A549 (cell line): ENCODE measurements around the gene PSMD9. TPM values are rescaled to one million over a fixed set of nuclear protein-coding genes. Genes with fewer than 3 reads are reported as not detected.
A peak's percentile ranks its signal among the peaks of the same experiment; 100 is the strongest.

Source experiments
- ATAC-seq, 2 experiments: fragments of 200-7000 bp in 1 of 2; fragments of >200 bp in 1 of 2; cut with Nextera tagmentation in 1 of 2; cut with Tn5 transposase in 1 of 2; 3 replicates each; pipeline versions ENCODE4 v1.8.0 to v1.9.1; 2018 to 2020; ENCODE audit warnings: mild to moderate bottlenecking in 1 of 2, moderate library complexity in 1 of 2
- CTCF ChIA-PET: fragments of 300-600 bp; sonication (Branson Sonifier 250); formaldehyde crosslinking; extraction: SDS; loops from one replicate; lab custom pipeline; 2021; ENCODE audit warnings: antibody characterized with exemption, inconsistent platforms; lab: Yijun Ruan, JAX
- POLR2A ChIA-PET: fragments of 350-600 bp; formaldehyde crosslinking; extraction: SDS; loops from one replicate; lab custom pipeline; 2021; ENCODE audit warnings: antibody characterized with exemption, inconsistent platforms; lab: Yijun Ruan, JAX
- DNase-seq, 2 experiments: peaks; one replicate each; pipeline versions ENCODE4 v3.0.0 to v3.0.0-alpha.2; 2011 to 2016; ENCODE audit warnings: low read depth in 1 of 2, low spot score in 1 of 2
- FAIRE-seq: peaks from 2 replicates; lab custom pipeline; 2011; peaks lifted over from hg19 to GRCh38; lab: Jason Lieb, UNC
- H3K27ac ChIP-seq, 2 experiments: fragments of >200 bp; sonication (Bioruptor Twin); formaldehyde crosslinking; 3 replicates each; pipeline ENCODE4 v1.5.1; 2016 to 2017
- H3K4me1 ChIP-seq: fragments of >200 bp; sonication (Bioruptor Twin); formaldehyde crosslinking; 3 replicates; pipeline ENCODE4 v1.6.1; 2016
- H3K4me2 ChIP-seq: fragments of >200 bp; sonication (Bioruptor Twin); formaldehyde crosslinking; 3 replicates; pipeline ENCODE4 v1.6.1; 2016
- H3K4me3 ChIP-seq: fragments of >200 bp; sonication (Bioruptor Twin); formaldehyde crosslinking; 3 replicates; pipeline ENCODE4 v1.5.1; 2016
- H3K9me3 ChIP-seq: fragments of >200 bp; sonication (Bioruptor Twin); formaldehyde crosslinking; 3 replicates; pipeline ENCODE4 v1.6.1; 2016
- CHD4 ChIP-seq: fragments of 200-600 bp; sonication (generic); IDR thresholded peaks from 2 replicates; pipeline ENCODE4 v1.6.1; 2016; ENCODE audit warnings: antibody characterized with exemption, mild to moderate bottlenecking, borderline replicate concordance
- CTCF ChIP-seq: fragments of >200 bp; sonication (Bioruptor Twin); formaldehyde crosslinking; IDR thresholded peaks from 3 replicates; pipeline ENCODE4 v1.5.1; 2016
- EHF ChIP-seq: fragments of 250-450 bp; sonication (Bioruptor Pico); IDR thresholded peaks from 2 replicates; pipeline ENCODE4 v1.5.0; 2020; ENCODE audit warnings: mild to moderate bottlenecking
- ELK1 ChIP-seq: fragments of 150-350 bp; IDR thresholded peaks from 2 replicates; pipeline ENCODE4 v1.6.1; 2014; ENCODE audit warnings: low read depth, mild to moderate bottlenecking, low read length
- ESRRA ChIP-seq: fragments of 150-350 bp; IDR thresholded peaks from 2 replicates; pipeline ENCODE4 v1.6.1; 2014; ENCODE audit warnings: mild to moderate bottlenecking, low read length, borderline replicate concordance
- FOSB ChIP-seq: fragments of 250-450 bp; sonication (Bioruptor Pico); IDR thresholded peaks from 2 replicates; pipeline ENCODE4 v1.5.0; 2020; ENCODE audit warnings: mild to moderate bottlenecking, moderate library complexity
- FOXS1 ChIP-seq: fragments of 250-450 bp; sonication (Bioruptor Pico); IDR thresholded peaks from 2 replicates; pipeline ENCODE4 v1.5.0; 2020; ENCODE audit warnings: mild to moderate bottlenecking, moderate library complexity
- HES2 ChIP-seq: fragments of >200 bp; sonication (Bioruptor Twin); formaldehyde crosslinking; IDR thresholded peaks from 2 replicates; pipeline ENCODE4 v1.6.1; 2016
- JUNB ChIP-seq: fragments of >200 bp; sonication (Bioruptor Twin); formaldehyde crosslinking; IDR thresholded peaks from 2 replicates; pipeline ENCODE4 v1.6.1; 2016
- KDM5A ChIP-seq: fragments of 200-600 bp; sonication (generic); IDR thresholded peaks from 2 replicates; pipeline ENCODE4 v1.6.1; 2016; ENCODE audit warnings: antibody characterized with exemption, mild to moderate bottlenecking
- MAFK ChIP-seq: fragments of 450-650 bp; IDR thresholded peaks from 2 replicates; pipeline ENCODE4 v1.6.1; 2014; ENCODE audit not compliant: partially characterized antibody
- MYC ChIP-seq: IDR thresholded peaks from 2 replicates; pipeline ENCODE4 v1.6.1; 2012; ENCODE audit warnings: mild to moderate bottlenecking, inconsistent platforms, low read length, improper control_type of control experiment, borderline replicate concordance
- NPAS2 ChIP-seq: fragments of 250-450 bp; sonication (Bioruptor Pico); IDR thresholded peaks from 2 replicates; pipeline ENCODE4 v1.8.0; 2022; ENCODE audit warnings: mild to moderate bottlenecking, moderate library complexity, borderline replicate concordance
- POLR2A ChIP-seq: IDR thresholded peaks from 2 replicates; pipeline ENCODE4 v1.6.1; 2012; ENCODE audit warnings: mild to moderate bottlenecking, low read length
- RAD21 ChIP-seq, 2 experiments: fragments of >200 bp in 1 of 2; sonication (Bioruptor Twin) in 1 of 2; formaldehyde crosslinking in 1 of 2; IDR thresholded peaks in 1 of 2; conservative IDR thresholded peaks in 1 of 2; 2 replicates in 1 of 2; 3 replicates in 1 of 2; pipeline ENCODE4 v1.6.1; 2012 to 2018; ENCODE audit warnings: inconsistent platforms in 1 of 2
- RARB ChIP-seq: fragments of 250-450 bp; sonication (Bioruptor Pico); IDR thresholded peaks from 2 replicates; pipeline ENCODE4 v1.8.0; 2021; ENCODE audit warnings: mild to moderate bottlenecking, moderate library complexity
- RCOR1 ChIP-seq: fragments of 150-350 bp; IDR thresholded peaks from 2 replicates; pipeline ENCODE4 v1.6.1; 2014; ENCODE audit warnings: antibody characterized with exemption, low read length, low read depth
- REST ChIP-seq: fragments of 200-600 bp; sonication (generic); IDR thresholded peaks from 2 replicates; pipeline ENCODE4 v1.6.1; 2016; ENCODE audit warnings: antibody characterized with exemption, mild to moderate bottlenecking, moderate library complexity
- RFX5 ChIP-seq: fragments of 450-650 bp; IDR thresholded peaks from 2 replicates; pipeline ENCODE4 v1.7.1; 2014; ENCODE audit warnings: antibody characterized with exemption, mild to moderate bottlenecking, moderate library complexity
- SREBF2 ChIP-seq: fragments of 450-650 bp; IDR thresholded peaks from 2 replicates; pipeline ENCODE4 v1.6.1; 2014; ENCODE audit warnings: mild to moderate bottlenecking, moderate library complexity
- ZC3H11A ChIP-seq: fragments of 450-650 bp; IDR thresholded peaks from 2 replicates; pipeline ENCODE4 v1.6.1; 2014; ENCODE audit warnings: antibody characterized with exemption, mild to moderate bottlenecking
- ZFP36 ChIP-seq: fragments of 450-650 bp; IDR thresholded peaks from 2 replicates; pipeline ENCODE4 v1.6.1; 2014; ENCODE audit warnings: borderline replicate concordance; ENCODE audit not compliant: partially characterized antibody
- WGBS: methylation state at CpG from one replicate; pipeline ENCODE4 v1.1.6; 2017; ENCODE audit errors: missing lambda C conversion rate; 5-methylcytosine and 5-hydroxymethylcytosine counted together
- polyA plus RNA-seq, 4 experiments: library from polyadenylated mRNA; depleted of rRNA in 3 of 4; stranded (reverse); fragments of >200 nt; fragmentation: RNase III in 1 of 4; extraction: RNeasy Plus Mini Kit Qiagen cat#74134 plus additional on column Dnase treatment in 1 of 4; gene quantifications; 2 replicates in 3 of 4; 3 replicates in 1 of 4; pipeline ENCODE4 v1.2.3, GENCODE V29; 2011 to 2017

The PSMD9 gene
- polyA plus RNA-seq, 2 of the 4 experiments (the other 2 are of a cell fraction) = 89.3 to 147 TPM

- no peak overlapping the region for H3K4me2 ChIP-seq
- TF ChIP-seq JUNB (no peak), ZFP36 (peak; percentile 60), POLR2A (no peak), RARB (CRISPR knock-in tag) (no peak), SREBF2 (no peak), NPAS2 (CRISPR knock-in tag) (no peak)
- WGBS = 76% methylated on average over 13 of the region's 13 CpGs
- CTCF ChIA-PET = interaction anchor here (0.6 to 72.2 kb wide), 8 partner anchors 16 to 65 kb away, joined by 3 to 2657 read pairs (median 3); partner anchors contain the start of genes RHOF and SETD1B
- no peak overlapping the region for H3K4me3 ChIP-seq
- no peaks in the 10 kb centered on the region for H3K9me3 ChIP-seq
- H3K4me1 ChIP-seq = no peaks in the 10 kb centered on the region
- ATAC-seq = no peak
- no peak overlapping the region for H3K27ac ChIP-seq
- FAIRE-seq = no peak
- DNase-seq = no peak
- POLR2A ChIA-PET = no interaction called here
Observed at GRCh38 chr12:121843236-121843982, 45.2 kb upstream of the PSMD9 start.

- Histone ChIP-seq H3K4me1 (no peaks in the 10 kb centered on the region), H3K4me3 (no peak overlapping the region), H3K27ac (no peak overlapping the region), H3K9me3 (no peaks in the 10 kb centered on the region), H3K4me2 (no peak overlapping the region)
- WGBS = 81% methylated on average over 1 of the region's 1 CpG
- ATAC-seq (no peak), FAIRE-seq (no peak), DNase-seq (no peak)
- CTCF ChIA-PET = interaction anchor here (72.2 kb wide), 1 partner anchor 60 kb away, joined by 2657 read pairs; the partner anchor contains the start of genes RHOF and SETD1B
- POLR2A ChIA-PET = no interaction called here
- TF ChIP-seq ESRRA = no peak
- no peak for TF ChIP-seq FOXS1
Observed at GRCh38 chr12:121845701-121846100, 42.9 kb upstream of the PSMD9 start.

GRCh38 chr12:121849211-121849610 lies 39.4 kb upstream of the PSMD9 start:
- FAIRE-seq (no peak), ATAC-seq (no peak), DNase-seq (no peak)
- Histone ChIP-seq H3K4me3 (no peak overlapping the region), H3K9me3 (no peaks in the 10 kb centered on the region), H3K4me2 (no peak overlapping the region), H3K4me1 (no peaks in the 10 kb centered on the region), H3K27ac (no peak overlapping the region)
- TF ChIP-seq KDM5A (no peak), MYC (no peak), MAFK (no peak), RFX5 (no peak), EHF (CRISPR knock-in tag) (no peak)
- ChIA-PET POLR2A (no interaction called here), CTCF (interaction anchor here (0.6 to 1.5 kb wide), 2 partner anchors 21 to 39 kb away, joined by 3 read pairs; no protein-coding TSS in a partner anchor)
- 92% methylated on average over 6 of the region's 6 CpGs for WGBS

GRCh38 chr12:121849665-121850064 lies 38.9 kb upstream of the PSMD9 start:
- Histone ChIP-seq H3K4me1 (no peaks in the 10 kb centered on the region), H3K4me3 (no peak overlapping the region), H3K27ac (no peak overlapping the region), H3K4me2 (no peak overlapping the region), H3K9me3 (no peaks in the 10 kb centered on the region)
- 85% methylated on average over 13 of the region's 13 CpGs for WGBS
- ChIA-PET CTCF (interaction anchor here (0.6 to 1.5 kb wide), 3 partner anchors 12 to 38 kb away, joined by 3 read pairs; no protein-coding TSS in a partner anchor), POLR2A (no interaction called here)
- DNase-seq = no peak
- TF ChIP-seq ELK1 (no peak), ZC3H11A (no peak), CTCF (no peak), HES2 (no peak), RAD21 (conservative IDR thresholded peaks at IDR 0.05 in 1 of 2, IDR thresholded peaks at IDR 0.05 in 1 of 2) (no peak), ESRRA (no peak), RCOR1 (no peak), FOSB (CRISPR knock-in tag) (no peak), ZFP36 (no peak), JUNB (no peak), REST (no peak), CHD4 (no peak)
- peak; percentile 50 to 60; a peak in 4 of 6 replicates for ATAC-seq
- FAIRE-seq = no peak
